Bone marrow (tissue), 2 donors: ENCODE data around the gene AMPH.

Source experiments
- DNase-seq, 2 donors: peaks; one replicate each; lab custom pipeline; 2025; lab: John Stamatoyannopoulos, UW

AMPH gene

DNA sequence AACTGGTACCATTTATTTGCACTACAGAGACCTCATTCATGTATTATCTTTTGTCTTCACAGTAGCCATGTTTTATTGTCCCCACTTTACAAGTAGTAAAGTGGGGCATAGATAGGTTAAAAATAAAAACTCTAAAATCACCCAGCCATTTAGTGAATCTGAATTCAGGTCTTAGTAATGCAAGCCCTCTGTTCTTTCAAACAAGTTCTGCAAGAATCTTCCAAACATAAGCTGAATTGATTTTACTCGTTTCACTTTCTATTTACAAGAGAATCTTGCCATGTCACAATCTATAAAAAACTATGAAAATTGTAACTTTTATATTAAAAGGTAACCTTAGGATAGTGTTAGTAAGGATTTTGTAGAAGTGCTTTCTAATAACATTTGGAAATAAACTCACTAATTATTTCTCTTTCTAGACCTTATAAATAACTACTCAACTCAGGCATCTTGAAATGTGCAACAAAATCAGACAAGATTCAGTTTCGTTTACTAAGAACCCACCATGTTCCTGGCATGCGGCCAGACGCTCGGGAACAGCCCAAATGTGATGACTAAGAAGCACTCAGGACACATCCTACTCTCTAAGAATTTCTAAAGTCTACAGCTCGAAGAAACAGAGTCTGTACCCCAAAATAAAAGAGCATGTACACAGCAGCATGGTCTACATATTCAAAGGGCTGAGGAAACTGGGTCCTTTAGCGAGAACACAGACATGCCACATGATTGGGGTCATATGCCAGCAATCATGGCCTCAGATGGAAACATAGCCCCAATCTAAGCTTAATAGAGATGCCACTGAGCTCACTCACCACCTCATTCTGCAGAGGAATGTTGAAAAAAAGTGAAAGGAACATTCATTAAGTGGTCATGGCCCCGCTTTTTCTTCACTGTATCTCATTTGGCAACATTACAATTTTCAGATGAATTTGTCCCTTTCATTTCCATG lies 167.6 kb downstream of the AMPH start:
- DNase-seq: peak in 1 of 2 donors; percentile 77

DNA sequence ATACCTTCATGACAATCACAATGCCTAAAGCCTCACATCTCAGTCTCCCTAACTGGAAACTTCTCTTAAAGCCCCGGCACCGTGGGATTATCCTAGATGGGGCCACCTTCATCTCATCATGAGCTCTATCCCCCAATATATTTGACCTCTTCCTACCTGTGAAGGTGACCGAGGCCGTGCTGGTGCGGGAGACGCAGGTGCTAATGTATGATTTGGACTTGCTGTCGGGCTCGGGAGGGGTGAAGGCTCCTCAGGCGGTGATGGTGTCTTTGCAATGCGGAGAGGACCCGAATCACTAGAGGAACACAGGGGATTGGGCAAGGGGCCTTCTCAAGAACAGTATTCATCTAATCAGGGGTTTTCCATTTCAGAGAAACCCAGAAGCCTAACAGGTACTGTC lies 168.4 kb downstream of the AMPH start:
- no peak for DNase-seq

DNA sequence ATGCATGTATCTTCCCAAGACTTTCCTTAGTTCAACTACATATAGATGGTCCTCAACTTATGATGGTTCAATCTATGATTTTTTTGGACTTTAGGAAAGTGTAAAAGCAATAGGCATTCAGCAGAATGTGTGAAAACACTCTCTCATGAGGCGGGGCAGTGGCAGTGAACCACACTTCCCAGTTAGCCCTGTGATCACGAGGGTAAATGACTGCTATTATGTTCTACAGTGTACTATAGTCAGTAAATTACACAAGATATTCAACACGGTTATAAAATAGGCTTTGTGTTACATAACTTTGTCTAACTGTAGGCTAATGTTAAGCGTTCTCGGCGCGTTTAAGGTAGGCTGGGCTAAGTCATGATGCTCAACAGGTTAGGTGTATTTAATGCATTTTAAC lies 169.3 kb downstream of the AMPH start:
- no peak for DNase-seq

DNA sequence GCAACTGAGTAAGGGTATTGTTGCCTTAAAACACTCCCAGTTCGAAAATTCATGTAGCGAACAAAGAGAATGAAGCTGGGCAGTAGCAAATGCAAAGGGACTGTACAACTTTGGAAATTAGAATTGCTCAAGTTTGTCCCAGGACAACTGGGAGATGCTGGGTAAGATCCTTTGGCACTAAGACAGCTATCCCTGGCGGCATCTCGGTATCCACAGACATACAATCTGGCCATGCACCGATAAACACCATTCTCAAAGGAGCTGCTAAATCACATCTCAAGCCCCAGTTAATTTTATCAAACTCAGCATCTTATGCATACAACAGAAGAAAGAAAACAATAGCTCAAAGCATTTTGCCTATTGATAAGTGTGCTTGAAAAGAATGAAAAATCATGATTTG lies 177.3 kb downstream of the AMPH start:
- DNase-seq: no peak

DNA sequence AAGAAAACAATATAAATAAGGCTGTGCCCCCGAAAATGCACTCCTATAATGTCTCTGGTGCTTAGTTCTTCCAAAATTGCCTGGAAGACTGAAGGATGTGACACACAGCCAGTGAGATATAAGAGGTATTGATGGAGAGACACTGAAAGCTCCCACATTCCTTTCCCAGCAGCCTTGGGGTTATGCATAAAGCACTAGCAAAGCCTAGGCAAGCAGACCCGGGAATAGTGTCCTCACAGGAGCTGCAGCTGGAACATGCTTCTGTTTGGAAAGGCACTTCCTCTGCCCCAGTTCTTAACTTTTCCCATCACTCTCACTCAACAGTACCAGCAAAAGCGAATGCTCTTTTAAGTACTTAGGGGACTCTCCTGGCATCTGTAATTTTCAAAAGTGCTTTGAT lies 178.0 kb downstream of the AMPH start:
- DNase-seq: no peak

DNA sequence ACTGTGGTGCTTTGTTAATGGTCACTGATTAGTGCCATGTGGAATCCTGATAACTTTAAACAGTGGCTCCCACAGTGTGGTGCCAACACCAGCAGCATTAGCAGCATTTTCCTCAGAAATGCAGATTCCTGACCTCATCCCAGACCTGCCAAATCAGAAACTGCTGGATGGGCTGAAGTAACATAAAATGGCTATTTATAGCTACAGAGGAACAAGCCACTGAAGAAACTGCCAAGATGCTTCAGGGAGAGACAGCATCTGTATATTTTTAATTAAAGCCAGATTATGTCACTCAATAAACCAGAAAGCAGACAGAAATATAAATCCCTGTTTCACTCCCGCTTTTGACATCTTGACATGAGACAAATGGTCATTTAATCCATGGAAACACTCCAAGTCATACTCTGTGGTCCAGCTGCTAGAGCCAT lies 178.5 kb downstream of the AMPH start:
- no peak for DNase-seq

DNA sequence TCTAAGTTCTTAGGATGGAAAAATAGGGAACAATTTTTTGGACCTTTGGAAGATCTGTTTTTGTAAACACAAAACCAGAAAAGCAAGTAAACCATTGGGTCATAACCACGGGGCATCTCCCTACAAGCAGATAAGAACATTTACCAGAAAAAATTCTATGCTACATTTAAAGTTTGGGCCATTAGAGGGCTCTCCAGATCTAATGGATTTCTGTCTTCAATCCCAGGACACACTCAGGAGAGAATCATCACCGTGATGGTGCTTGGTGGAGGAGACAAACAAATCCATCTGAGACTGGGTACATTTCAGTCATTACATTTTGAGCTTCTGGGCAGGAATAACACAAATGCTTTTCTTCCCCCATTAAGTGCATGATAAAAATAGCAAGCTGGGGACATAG lies 179.3 kb downstream of the AMPH start:
- DNase-seq: no peak

DNA sequence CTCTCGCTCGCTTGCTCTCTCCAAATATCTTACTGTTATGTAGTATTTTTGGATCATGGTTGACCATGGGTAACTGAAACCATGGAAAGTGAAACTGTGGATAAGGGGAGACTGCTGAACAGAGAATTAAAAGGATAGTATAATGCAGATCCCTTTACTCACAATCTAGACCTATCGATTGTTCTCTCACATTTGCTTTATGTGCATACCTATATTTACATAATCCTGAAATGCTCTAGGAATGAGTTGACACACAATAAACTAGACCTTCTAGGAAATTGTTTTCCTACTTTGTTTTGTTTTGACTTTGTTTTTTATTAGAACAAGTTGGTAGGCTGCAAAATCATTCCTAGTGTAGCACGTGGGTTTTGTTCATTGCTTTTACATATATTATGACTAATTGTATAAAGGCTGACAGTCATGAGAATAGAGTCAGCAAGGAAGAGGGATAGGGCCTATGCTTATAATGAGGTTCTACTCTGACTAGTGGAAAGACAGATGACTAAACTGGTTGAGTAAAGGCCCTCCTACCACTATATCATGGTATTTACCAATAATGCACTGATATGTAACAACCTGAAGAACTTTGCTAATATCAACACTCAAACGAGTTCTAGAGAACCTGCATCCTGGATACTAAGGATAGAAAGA lies 182.5 kb downstream of the AMPH start:
- DNase-seq: no peak

DNA sequence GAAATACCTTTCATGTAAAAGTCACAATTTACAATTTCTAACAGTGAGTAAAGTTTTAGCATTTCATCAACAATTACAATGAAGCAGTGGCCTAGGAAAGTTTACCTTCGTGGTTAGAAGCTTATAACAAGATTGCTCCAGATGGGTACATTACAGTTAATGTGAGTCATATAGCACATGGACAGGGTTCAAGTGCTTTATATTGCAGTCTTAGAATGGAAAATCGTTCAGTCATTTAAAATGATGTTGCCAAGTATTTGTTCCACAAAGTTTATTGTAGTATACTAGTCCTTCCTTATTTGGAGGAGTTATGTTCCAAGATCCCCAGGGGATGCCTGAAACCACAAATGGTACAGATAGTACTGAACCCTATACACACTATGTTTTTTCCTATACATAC lies 183.1 kb downstream of the AMPH start:
- no peak for DNase-seq

DNA sequence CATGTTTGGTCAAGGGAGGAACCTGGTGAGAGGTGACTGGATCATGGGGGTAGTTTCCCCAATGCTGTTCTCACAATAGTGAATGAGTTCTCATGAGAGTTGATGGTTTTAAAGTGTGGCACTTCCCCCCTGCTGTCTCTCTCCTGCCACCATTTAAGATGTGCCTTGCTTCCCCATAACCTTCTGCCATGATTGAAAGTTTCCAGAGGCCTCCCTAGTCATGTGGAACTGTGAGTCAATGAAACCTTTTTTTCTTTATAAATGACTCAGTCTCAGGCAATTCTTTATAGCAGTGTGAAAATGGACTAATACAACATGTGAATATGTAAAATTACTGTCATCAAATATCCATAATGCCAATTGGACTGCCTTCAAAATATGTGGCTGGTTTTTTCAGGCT lies 192.2 kb downstream of the AMPH start:
- DNase-seq: no peak

DNA sequence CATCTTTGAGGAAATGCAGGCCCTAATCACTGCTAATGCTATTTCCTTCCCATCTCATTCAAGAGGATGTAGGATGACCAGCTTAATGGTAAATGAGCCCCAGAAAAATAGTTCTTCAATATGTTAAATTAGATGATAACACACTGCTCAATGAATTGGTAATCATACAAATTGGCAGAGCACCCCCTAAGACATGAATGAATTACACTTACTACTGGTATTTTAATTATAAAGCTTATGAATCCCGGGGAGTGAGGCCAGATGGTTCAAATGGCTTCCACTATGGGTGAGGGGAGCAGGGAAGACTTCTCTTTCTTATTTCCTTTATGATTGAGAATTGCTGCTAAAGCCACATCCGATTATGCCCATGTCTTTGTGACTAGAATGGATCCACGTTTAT lies 198.5 kb downstream of the AMPH start:
- DNase-seq: no peak

DNA sequence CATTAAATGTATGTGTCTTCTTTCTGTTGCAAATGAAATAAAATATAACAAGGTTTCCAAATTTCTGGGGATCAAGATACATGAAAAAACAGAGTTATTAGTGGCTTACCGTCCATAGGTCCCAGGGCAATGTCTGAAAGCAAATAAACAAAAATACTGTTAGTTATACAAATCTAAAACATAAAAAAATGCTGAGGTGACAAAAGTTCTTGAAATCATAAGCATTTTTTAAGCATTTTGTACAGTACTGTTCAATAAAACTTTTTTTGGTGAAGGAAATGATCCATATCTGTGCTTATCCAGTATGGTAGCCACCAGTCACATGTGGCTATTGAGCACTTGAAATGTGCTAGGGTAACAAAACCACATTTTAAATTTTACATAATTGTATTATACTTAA lies 199.1 kb downstream of the AMPH start:
- DNase-seq: no peak

DNA sequence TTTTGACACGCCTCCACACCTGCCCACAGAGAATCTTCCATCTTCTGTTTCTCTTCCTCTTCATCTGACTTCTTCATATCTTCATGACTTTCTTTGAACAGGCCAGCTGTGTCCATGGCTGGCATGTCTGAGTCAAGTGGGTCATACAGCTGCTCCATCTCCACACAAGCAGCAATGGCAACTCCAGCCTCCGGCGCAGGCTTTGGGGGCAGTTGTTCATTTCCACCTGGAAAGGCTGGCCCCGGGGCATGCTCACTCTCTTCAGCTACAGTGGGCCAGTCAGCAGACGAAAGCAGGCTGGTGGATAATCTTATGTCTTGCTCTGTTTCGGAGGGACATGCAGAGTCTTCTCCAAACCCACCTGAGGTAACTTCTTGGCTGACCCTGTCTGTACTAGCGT lies 202.1 kb downstream of the AMPH start:
- DNase-seq: no peak

DNA sequence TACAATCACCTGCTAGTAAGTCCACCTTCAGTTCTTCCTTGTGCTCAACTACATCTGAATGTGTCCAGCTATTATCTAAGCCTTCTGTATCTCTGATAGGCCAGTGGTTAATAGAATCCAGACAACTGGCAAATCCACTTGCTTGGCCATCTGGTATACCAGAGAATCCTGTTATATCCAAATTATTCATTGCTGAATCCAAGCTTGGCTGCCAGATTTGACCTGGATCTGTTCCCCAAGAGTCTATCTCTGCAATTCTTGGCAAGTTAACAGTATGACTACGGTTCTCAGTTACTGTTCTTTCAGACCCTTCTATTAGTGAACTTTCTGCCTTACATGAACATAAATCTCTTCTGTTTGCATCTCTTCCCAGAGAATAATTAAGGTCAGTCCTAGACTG lies 203.1 kb downstream of the AMPH start:
- no peak for DNase-seq

DNA sequence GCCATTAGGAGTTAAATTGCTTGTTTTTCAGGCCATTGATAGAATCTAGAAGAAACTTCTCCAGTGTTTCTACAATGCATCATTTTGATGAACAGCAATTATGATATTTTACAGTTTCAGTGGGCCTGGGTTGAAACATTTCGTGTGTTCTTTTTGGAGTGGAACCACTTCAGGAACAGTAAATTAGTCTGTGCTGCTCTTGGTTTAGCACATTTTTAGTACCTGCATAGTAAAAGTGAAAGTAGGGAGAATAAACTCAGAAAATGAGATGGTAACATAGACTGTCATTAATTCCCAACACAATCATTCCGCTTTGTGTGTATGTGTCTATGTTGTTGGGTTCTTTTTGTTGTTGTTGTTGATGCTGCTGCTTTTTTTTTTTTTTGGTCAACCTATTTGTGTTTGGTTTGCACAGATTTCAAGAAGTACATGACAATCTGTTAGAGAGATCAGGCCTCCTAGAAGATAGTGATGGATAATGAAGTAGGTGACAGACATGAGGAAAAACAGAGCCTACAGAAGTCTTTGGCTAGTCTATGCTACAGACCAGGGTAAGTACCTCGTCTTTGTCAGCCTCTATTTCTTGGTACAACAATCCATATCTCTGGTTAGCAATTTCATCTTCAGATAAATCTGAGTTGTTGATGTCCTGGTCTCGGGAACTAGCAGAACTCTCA lies 203.8 kb downstream of the AMPH start:
- no peak for DNase-seq

DNA sequence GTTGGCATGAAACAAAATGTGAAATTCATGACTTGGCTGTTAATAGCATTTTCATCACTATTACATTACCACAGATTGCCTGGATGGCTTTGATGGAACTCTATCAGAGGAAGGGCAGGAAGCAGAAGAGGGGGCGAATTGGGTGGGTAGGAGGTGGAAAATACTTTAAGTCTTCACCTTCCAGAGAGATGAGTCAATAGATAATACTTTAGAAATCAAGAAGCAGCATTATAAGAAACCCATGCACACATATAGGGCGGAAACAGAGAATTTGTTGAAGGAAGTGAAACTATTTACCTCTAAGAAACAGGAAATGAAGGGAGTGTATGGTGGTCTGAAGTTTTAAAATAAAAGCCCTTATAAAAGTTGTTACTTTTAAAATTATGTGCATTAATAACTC lies 205.7 kb downstream of the AMPH start:
- DNase-seq: no peak

DNA sequence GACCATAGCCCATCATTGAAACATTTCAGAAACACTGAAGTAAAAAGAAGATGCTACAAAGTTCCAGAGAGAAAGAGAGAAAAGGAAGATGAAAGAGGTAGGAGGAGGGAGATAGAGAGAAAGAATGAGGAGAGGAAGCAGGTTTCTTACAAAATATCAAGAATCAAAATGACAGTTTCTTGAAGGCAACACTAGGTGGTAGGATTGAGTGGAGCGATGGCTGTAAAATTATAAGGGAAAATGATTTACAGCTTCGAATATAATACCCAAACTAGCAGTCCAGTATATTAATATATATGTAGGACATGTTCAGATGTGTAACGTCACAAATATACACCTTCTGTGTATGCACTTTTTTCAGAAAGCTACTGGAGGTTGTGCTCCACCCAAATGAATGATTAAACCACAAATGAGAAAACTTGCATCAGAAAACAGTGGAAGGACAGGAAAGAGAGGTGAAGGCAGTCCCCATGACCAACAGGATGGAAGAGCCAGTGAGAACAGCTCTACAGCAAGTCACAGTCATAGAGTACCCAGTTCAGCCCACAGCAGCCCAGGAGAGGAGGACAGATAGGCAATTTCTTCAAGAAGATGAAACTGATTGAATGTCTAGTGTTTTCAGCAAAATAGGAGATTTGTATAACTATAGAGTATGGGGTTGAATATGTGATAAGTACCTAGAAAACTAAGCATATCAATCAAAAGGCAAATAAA lies 206.3 kb downstream of the AMPH start:
- DNase-seq: no peak

DNA sequence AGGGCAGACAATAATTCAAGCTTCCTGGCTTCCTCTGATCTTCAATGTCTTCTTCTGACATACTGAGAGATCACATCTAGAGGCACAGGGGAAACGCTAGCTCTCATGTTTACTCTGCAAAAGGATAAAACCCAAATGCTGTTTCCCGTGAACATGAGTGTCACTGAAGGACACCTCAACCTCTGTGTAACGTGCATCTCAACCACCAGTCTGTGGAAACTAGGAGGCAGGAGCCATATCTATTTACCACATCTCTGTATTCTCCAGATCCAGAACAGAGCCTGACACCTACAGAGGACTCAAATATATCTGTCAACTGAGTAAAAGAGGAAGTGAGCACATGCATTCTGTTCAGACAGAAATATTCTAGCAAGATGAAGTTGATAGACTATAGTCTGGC lies 217.4 kb downstream of the AMPH start:
- DNase-seq: peak in 1 of 2 donors; percentile 71

DNA sequence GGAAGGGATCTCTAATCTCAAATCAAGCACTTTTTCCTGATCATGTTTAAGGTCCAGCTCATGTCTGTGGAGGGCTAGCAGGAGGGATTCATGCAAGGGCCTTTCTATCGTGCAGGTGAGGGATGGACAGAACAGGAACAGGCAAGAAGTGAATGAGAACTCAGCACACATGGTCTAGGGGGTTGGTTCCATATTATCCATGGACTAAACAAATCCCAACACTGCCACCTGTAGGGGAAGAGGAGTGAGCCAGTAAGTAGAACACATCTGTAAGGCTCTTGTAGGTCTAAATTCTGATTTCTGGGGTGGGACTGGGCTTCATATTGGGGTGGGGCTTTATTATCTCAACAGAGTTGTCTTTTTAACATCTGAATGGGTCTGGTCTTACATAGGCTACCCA lies 219.8 kb downstream of the AMPH start:
- no peak for DNase-seq

DNA sequence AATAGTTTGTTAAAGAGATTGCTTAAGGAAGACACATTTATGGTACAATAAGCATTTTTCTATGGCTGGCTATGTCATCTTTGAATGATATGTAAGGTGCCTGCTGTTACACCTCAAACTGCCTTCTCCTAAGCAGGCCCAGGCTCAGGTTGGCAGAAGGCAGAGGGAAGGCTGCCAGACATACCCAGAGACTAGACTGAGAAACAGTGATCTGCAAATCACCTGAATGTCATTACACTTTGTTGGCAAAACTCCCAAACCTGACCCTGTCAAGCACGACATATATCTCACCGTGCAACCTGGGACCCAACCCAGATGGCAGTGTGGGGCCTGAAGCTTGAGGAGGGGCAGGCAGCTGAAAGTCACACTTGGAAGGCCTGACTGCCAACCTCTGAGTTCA lies 221.1 kb downstream of the AMPH start:
- DNase-seq: no peak

DNA sequence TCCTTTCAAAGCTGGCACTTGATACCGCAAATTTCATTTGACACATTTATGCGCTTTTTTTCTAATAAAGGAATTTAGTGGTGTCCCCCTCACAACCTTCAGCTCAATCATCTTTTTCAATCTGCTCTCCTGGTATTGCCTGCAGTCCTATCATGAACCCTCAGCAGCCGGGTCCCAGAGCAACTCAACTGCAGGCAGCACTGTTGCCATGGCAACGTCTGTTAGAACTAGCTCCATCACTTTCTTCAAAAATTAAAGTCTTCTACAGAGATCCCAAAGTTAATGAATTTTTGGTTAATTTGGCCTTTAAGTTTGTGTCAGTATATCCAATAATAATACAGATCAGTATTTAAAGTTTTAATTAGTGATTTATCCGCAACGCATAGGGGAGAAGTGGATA lies 221.6 kb downstream of the AMPH start:
- DNase-seq: no peak

DNA sequence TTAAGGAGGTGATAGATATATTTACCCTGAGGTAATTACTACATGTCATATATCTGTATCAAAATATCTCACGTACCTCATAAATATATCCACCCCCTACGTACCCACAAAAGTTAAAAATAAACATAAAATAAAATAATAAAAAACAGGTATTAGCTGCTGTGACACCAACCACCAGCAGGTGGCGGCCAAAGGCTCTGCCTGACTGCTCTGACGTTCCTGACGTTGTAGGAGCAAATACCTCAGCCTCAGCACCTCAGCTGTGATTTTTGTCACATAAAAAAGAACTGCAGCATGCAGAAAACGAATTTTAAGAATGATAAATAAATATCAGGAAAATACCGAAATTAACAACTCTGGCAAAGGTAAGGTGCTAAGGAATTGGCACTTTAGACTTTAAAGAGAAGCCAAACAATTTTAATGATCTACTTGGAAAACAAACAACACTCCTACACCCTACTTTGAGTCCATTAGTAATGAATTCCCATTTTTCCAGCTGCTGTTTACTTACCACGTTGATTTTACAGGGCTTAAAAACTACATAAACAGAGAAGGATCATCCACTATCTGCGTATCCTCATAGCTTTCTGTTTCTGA lies 232.3 kb downstream of the AMPH start:
- DNase-seq: no peak
